Liver (tissue), 9 donors: ENCODE data around the gene UGGT2. TPM values are rescaled to one million over a fixed set of nuclear protein-coding genes. Genes with fewer than 3 reads are reported as not detected.

ENCODE experiments used
- DNase-seq: peaks from one replicate; pipeline ENCODE4 v3.0.0-alpha.2; 2017; ENCODE audit warnings: low spot score
- H3K27ac ChIP-seq, 2 donors: one replicate each; pipeline ENCODE4 v1.7.0; 2013; ENCODE audit warnings: inconsistent platforms in 2 of 2, low read length in 2 of 2, control low read depth in 1 of 2, low read depth in 1 of 2, mild to moderate bottlenecking in 1 of 2
- H3K27me3 ChIP-seq, 4 donors: one replicate each; pipeline versions ENCODE4 v1.6.1 to v1.7.0; 2013; ENCODE audit warnings: low read length in 3 of 4, inconsistent platforms in 1 of 4, mild to moderate bottlenecking in 1 of 4, moderate library complexity in 1 of 4; ENCODE audit not compliant: control insufficient read depth in 4 of 4, insufficient read depth in 4 of 4
- H3K36me3 ChIP-seq, 4 donors: one replicate each; pipeline versions ENCODE4 v1.6.1 to v1.7.0; 2013; ENCODE audit warnings: low read length in 3 of 4, mild to moderate bottlenecking in 3 of 4, low read depth in 1 of 4, moderate library complexity in 1 of 4; ENCODE audit not compliant: control insufficient read depth in 4 of 4, insufficient read depth in 3 of 4
- H3K4me1 ChIP-seq, 4 donors: one replicate each; pipeline versions ENCODE4 v1.6.1 to v1.7.0; 2013; ENCODE audit warnings: low read length in 3 of 4, mild to moderate bottlenecking in 3 of 4, moderate library complexity in 1 of 4; ENCODE audit not compliant: control insufficient read depth in 4 of 4, insufficient read depth in 4 of 4
- H3K4me3 ChIP-seq, 3 donors: one replicate each; pipeline versions ENCODE4 v1.6.1 to v1.7.0; 2013; ENCODE audit warnings: low read length in 3 of 3, control low read depth in 1 of 3, low read depth in 1 of 3, mild to moderate bottlenecking in 1 of 3
- H3K9ac ChIP-seq, 2 donors: one replicate each; pipeline ENCODE4 v1.7.0; 2013; ENCODE audit warnings: low read length in 2 of 2, mild to moderate bottlenecking in 2 of 2, moderate library complexity in 2 of 2, control low read depth in 1 of 2, low read depth in 1 of 2
- H3K9me3 ChIP-seq, 4 donors: one replicate each; pipeline versions ENCODE4 v1.6.1 to v1.7.0; 2013; ENCODE audit warnings: low read length in 3 of 4; ENCODE audit not compliant: control insufficient read depth in 4 of 4
- EGR1 ChIP-seq, 2 donors: IDR thresholded peaks; 2 replicates each; pipeline ENCODE4 v1.6.1; 2016 to 2018; ENCODE audit warnings: antibody characterized with exemption in 2 of 2, low read depth in 2 of 2
- FOXA1 ChIP-seq: IDR thresholded peaks from 2 replicates; pipeline ENCODE4 v1.6.1; 2016; ENCODE audit warnings: antibody characterized with exemption
- FOXA2 ChIP-seq: IDR thresholded peaks from 2 replicates; pipeline ENCODE4 v1.6.1; 2016; ENCODE audit warnings: antibody characterized with exemption
- GABPA ChIP-seq, 2 donors: IDR thresholded peaks in 1 of 2; conservative IDR thresholded peaks in 1 of 2; 2 replicates each; pipeline ENCODE4 v1.6.1; 2016; ENCODE audit warnings: antibody characterized with exemption in 2 of 2, mild to moderate bottlenecking in 1 of 2, moderate library complexity in 1 of 2
- HNF4A ChIP-seq, 2 donors: conservative IDR thresholded peaks; 2 replicates each; pipeline ENCODE4 v1.6.1; 2016; ENCODE audit warnings: antibody characterized with exemption in 2 of 2, mild to moderate bottlenecking in 2 of 2
- HNF4G ChIP-seq: IDR thresholded peaks from 2 replicates; pipeline ENCODE4 v1.6.1; 2016; ENCODE audit warnings: antibody characterized with exemption
- JUND ChIP-seq, 2 donors: IDR thresholded peaks; 2 replicates each; pipeline ENCODE4 v1.6.1; 2016; ENCODE audit warnings: antibody characterized with exemption in 2 of 2
- NR2F2 ChIP-seq: IDR thresholded peaks from 2 replicates; pipeline ENCODE4 v1.6.1; 2016; ENCODE audit warnings: antibody characterized with exemption
- RAD21 ChIP-seq, 2 donors: IDR thresholded peaks; 2 replicates each; pipeline ENCODE4 v1.6.1; 2016; ENCODE audit warnings: antibody characterized with exemption in 2 of 2, mild to moderate bottlenecking in 2 of 2
- RXRA ChIP-seq, 2 donors: IDR thresholded peaks; 2 replicates each; pipeline ENCODE4 v1.6.1; 2017 to 2018; ENCODE audit warnings: antibody characterized with exemption in 2 of 2, mild to moderate bottlenecking in 1 of 2
- SP1 ChIP-seq: IDR thresholded peaks from 2 replicates; pipeline ENCODE4 v1.6.1; 2018; ENCODE audit warnings: antibody characterized with exemption, mild to moderate bottlenecking
- TAF1 ChIP-seq: conservative IDR thresholded peaks from 2 replicates; pipeline ENCODE4 v1.6.1; 2016; ENCODE audit warnings: antibody characterized with exemption, mild to moderate bottlenecking
- YY1 ChIP-seq: IDR thresholded peaks from 2 replicates; pipeline ENCODE4 v1.6.1; 2016; ENCODE audit warnings: antibody characterized with exemption, mild to moderate bottlenecking
- WGBS: extraction: QIAGEN DNeasy Blood & Tissue Kit; methylation state at CpG from one replicate; pipeline ENCODE4 v1.1.7; 2013; 5-methylcytosine and 5-hydroxymethylcytosine counted together
- polyA plus RNA-seq, 2 donors: library from polyadenylated mRNA; stranded (reverse) in 1 of 2; unstranded in 1 of 2; fragments of 200-250 nt in 1 of 2; fragments of >200 nt in 1 of 2; fragmentation: Nextera tagmentation in 1 of 2; extraction: Ambion mirVana in 1 of 2; gene quantifications; one replicate each; pipeline versions ENCODE4 v1.2.1 to v1.2.3, GENCODE V29; 2013 to 2015
- total RNA-seq, 2 donors: library from RNA; depleted of rRNA; stranded (reverse); fragments of >200 nt; gene quantifications; one replicate each; pipeline ENCODE4 v1.2.3, GENCODE V29; 2014
- TF ChIP-seq, protein P1 (sequence below): IDR thresholded peaks from 2 replicates; pipeline ENCODE4 v1.6.1; 2016; ENCODE audit warnings: antibody characterized with exemption
- TF ChIP-seq, protein P2 (sequence below): fragments of 150-350 bp; IDR thresholded peaks from 2 replicates; pipeline ENCODE4 v1.5.1; 2017; ENCODE audit warnings: improper control_type of control experiment, low read depth, low read length; ENCODE audit not compliant: missing input control
- TF ChIP-seq, protein P3 (sequence below): IDR thresholded peaks from 2 replicates; pipeline ENCODE4 v1.6.1; 2016; ENCODE audit warnings: antibody characterized with exemption
- TF ChIP-seq, protein P4 (sequence below): IDR thresholded peaks from 2 replicates; pipeline ENCODE4 v1.6.1; 2016; ENCODE audit warnings: antibody characterized with exemption
- TF ChIP-seq, protein P5 (sequence below): IDR thresholded peaks from 2 replicates; pipeline ENCODE4 v1.6.1; 2016; ENCODE audit warnings: antibody characterized with exemption, mild to moderate bottlenecking
- donor health status: healthy.
- donor health status: healthy.
- donor health status: healthy.
- donor health status: healthy.
- donor health status: healthy.

UGGT2 gene
- total and polyA plus RNA-seq, 4 donors: 5.6 to 23.0 (median 13.2) TPM

DNA sequence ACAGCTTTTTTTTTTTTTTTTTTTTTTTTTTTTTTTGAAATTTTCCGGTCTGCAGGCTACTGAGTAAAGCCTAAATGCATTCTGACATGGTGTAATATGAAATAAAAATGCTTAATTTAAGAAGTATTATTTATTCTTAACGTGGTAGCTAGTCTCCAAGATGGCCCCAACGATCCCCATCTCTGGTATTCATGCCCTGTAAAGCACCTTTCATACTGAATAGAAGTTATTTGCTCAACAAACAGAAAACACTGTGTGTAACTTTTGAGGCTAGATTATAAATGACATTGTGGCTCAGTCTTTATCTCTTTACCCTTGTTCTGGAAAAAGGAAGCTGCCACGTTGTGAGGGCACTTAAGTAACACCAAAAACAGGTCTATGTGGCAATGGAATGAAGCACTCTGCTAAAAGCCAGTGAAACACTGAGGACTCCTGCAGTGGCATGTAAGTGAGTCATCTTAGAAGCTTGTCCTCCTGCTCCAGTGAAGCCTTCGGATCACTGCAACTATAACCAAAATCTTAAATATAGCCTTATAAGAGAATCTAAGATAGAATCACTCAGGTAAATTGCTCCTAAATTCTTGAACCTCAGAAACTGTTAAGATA lies 128.7 kb downstream of the UGGT2 start:
- WGBS: 72% methylated on average over 5 of the region's 5 CpGs
- Histone ChIP-seq H3K27me3 (no peaks in the 10 kb centered on the region), H3K9me3 (peaks cover 0 to 2% (median 0%) of the 10 kb centered on the region in 4 donors), H3K4me1 (no peaks in the 10 kb centered on the region), H3K9ac (no peak overlapping the region), H3K36me3 (no peaks in the 10 kb centered on the region), H3K4me3 (no peak overlapping the region), H3K27ac (no peak overlapping the region)
- TF ChIP-seq NR2F2 (no peak), RAD21 (IDR thresholded peaks at IDR 0.05) (no peak), GABPA (IDR thresholded peaks at IDR 0.05 in 1 of 2, conservative IDR thresholded peaks at IDR 0.05 in 1 of 2) (no peak), FOXA2 (no peak), RXRA (IDR thresholded peaks at IDR 0.05) (no peak), YY1 (no peak), SP1 (no peak), EGR1 (IDR thresholded peaks at IDR 0.05; ENCODE audit: low read depth in 2 of 2) (no peak), HNF4A (conservative IDR thresholded peaks at IDR 0.05) (no peak), JUND (IDR thresholded peaks at IDR 0.05) (no peak)
- TF ChIP-seq, protein P1, sequence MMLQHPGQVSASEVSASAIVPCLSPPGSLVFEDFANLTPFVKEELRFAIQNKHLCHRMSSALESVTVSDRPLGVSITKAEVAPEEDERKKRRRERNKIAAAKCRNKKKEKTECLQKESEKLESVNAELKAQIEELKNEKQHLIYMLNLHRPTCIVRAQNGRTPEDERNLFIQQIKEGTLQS: no peak
- TF ChIP-seq, protein P2, sequence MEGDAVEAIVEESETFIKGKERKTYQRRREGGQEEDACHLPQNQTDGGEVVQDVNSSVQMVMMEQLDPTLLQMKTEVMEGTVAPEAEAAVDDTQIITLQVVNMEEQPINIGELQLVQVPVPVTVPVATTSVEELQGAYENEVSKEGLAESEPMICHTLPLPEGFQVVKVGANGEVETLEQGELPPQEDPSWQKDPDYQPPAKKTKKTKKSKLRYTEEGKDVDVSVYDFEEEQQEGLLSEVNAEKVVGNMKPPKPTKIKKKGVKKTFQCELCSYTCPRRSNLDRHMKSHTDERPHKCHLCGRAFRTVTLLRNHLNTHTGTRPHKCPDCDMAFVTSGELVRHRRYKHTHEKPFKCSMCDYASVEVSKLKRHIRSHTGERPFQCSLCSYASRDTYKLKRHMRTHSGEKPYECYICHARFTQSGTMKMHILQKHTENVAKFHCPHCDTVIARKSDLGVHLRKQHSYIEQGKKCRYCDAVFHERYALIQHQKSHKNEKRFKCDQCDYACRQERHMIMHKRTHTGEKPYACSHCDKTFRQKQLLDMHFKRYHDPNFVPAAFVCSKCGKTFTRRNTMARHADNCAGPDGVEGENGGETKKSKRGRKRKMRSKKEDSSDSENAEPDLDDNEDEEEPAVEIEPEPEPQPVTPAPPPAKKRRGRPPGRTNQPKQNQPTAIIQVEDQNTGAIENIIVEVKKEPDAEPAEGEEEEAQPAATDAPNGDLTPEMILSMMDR: no peak
- TF ChIP-seq, protein P3, sequence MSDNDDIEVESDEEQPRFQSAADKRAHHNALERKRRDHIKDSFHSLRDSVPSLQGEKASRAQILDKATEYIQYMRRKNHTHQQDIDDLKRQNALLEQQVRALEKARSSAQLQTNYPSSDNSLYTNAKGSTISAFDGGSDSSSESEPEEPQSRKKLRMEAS: no peak
- DNase-seq: no peak

DNA sequence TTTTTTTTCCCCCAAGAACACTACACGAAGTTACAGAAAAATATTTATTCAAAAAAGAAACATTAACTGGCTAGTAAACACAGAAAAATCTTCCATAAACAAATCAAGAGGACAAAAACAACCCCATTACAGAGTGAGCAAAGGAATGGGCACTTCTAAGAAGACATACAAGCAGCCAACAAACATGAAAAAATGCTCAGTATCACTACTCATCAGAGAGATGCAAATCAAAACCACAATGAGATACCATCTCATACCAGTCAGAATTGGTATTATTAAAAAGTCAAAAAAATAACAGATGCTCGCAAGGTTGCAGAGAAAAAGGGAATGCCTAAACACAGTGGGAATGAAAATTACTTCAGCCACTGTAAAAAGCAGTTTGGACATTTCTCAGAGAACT lies 131.7 kb downstream of the UGGT2 start:
- 69% methylated on average over 2 of the region's 2 CpGs for whole genome bisulfite sequencing
- Histone ChIP-seq H3K4me1 (no peaks in the 10 kb centered on the region), H3K27me3 (no peaks in the 10 kb centered on the region), H3K9me3 (no peaks in the 10 kb centered on the region), H3K4me3 (no peak overlapping the region), H3K9ac (no peak overlapping the region), H3K36me3 (no peaks in the 10 kb centered on the region), H3K27ac (no peak overlapping the region)
- TF ChIP-seq EGR1 (IDR thresholded peaks at IDR 0.05; ENCODE audit: low read depth in 2 of 2) (no peak), JUND (IDR thresholded peaks at IDR 0.05) (no peak), RAD21 (IDR thresholded peaks at IDR 0.05) (no peak), SP1 (no peak), TAF1 (no peak), FOXA2 (no peak), GABPA (IDR thresholded peaks at IDR 0.05 in 1 of 2, conservative IDR thresholded peaks at IDR 0.05 in 1 of 2) (no peak), HNF4A (conservative IDR thresholded peaks at IDR 0.05) (no peak), RXRA (IDR thresholded peaks at IDR 0.05) (no peak), HNF4G (no peak), YY1 (no peak), FOXA1 (no peak)
- TF ChIP-seq, protein P2: no peak
- TF ChIP-seq, protein P1: no peak
- TF ChIP-seq, protein P3: no peak
- TF ChIP-seq, protein P4, sequence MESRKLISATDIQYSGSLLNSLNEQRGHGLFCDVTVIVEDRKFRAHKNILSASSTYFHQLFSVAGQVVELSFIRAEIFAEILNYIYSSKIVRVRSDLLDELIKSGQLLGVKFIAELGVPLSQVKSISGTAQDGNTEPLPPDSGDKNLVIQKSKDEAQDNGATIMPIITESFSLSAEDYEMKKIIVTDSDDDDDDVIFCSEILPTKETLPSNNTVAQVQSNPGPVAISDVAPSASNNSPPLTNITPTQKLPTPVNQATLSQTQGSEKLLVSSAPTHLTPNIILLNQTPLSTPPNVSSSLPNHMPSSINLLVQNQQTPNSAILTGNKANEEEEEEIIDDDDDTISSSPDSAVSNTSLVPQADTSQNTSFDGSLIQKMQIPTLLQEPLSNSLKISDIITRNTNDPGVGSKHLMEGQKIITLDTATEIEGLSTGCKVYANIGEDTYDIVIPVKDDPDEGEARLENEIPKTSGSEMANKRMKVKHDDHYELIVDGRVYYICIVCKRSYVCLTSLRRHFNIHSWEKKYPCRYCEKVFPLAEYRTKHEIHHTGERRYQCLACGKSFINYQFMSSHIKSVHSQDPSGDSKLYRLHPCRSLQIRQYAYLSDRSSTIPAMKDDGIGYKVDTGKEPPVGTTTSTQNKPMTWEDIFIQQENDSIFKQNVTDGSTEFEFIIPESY: no peak
- TF ChIP-seq, protein P5, sequence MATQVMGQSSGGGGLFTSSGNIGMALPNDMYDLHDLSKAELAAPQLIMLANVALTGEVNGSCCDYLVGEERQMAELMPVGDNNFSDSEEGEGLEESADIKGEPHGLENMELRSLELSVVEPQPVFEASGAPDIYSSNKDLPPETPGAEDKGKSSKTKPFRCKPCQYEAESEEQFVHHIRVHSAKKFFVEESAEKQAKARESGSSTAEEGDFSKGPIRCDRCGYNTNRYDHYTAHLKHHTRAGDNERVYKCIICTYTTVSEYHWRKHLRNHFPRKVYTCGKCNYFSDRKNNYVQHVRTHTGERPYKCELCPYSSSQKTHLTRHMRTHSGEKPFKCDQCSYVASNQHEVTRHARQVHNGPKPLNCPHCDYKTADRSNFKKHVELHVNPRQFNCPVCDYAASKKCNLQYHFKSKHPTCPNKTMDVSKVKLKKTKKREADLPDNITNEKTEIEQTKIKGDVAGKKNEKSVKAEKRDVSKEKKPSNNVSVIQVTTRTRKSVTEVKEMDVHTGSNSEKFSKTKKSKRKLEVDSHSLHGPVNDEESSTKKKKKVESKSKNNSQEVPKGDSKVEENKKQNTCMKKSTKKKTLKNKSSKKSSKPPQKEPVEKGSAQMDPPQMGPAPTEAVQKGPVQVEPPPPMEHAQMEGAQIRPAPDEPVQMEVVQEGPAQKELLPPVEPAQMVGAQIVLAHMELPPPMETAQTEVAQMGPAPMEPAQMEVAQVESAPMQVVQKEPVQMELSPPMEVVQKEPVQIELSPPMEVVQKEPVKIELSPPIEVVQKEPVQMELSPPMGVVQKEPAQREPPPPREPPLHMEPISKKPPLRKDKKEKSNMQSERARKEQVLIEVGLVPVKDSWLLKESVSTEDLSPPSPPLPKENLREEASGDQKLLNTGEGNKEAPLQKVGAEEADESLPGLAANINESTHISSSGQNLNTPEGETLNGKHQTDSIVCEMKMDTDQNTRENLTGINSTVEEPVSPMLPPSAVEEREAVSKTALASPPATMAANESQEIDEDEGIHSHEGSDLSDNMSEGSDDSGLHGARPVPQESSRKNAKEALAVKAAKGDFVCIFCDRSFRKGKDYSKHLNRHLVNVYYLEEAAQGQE: no peak
- no peak for DNase-seq
